Measurements from ENCODE around the gene TAF6.

TAF6 gene

DNA sequence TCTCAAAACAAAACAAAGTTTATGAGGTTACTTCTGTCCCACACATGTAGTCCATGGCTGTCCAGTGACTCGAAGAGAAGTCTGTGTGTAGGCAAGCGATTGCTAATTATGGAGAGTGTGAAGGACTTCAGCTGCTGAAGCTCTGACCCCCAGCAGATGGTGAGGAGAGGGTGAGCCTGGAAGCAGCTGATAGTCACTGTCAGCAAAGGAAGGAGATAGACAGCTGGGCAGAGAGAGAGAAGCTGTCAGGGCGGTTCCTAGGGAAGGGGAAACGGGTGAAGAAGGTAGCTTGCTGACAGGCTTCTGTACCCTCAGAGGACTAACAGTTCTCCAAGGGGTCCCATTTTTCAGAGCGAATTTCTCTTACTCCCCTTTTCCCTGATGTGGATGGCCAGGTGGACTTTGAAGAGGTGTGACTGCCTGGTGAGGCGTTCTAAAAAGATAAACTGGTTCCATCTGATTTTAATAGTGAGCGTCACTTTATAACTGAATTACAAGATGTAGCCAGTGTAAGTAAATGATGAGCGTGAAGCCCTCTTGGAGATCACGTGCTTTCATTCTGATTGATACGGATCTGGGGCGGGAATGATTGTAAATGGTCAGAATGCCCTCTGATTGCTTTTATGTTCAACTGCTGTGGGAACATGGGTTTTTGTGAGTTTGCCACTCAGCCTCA lies 57.5 kb downstream of the TAF6 start:
- no peak for DNase-seq (ENCODE audit: insufficient read length, low spot score)
- FAIRE-seq = no peak

DNA sequence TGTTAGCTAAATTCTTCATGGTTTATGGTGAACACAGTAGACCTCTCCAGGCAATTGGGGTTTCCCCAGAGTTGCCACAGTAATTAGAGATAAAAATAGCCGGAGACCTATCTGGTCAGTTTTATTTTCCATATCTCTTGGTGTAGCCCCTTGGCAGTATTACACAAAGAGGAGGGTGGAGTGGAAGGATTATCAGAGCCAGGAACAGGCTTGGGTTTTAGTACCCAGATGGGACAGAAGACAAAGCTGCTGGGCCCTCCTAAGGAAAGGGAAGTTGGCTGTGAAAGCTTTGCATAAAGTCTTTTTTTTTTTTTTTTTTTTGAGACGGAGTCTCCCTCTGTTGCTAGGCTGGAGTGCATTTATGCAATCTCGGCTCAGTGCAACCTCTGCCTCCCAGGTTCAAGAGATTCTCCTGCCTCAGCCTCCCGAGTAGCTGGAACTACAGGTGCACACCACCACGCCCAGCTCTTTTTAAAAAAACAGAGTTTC lies 59.9 kb downstream of the TAF6 start:
- DNase-seq (ENCODE audit: insufficient read length, low spot score) (no peak), FAIRE-seq (no peak)
- TF ChIP-seq, protein P1, sequence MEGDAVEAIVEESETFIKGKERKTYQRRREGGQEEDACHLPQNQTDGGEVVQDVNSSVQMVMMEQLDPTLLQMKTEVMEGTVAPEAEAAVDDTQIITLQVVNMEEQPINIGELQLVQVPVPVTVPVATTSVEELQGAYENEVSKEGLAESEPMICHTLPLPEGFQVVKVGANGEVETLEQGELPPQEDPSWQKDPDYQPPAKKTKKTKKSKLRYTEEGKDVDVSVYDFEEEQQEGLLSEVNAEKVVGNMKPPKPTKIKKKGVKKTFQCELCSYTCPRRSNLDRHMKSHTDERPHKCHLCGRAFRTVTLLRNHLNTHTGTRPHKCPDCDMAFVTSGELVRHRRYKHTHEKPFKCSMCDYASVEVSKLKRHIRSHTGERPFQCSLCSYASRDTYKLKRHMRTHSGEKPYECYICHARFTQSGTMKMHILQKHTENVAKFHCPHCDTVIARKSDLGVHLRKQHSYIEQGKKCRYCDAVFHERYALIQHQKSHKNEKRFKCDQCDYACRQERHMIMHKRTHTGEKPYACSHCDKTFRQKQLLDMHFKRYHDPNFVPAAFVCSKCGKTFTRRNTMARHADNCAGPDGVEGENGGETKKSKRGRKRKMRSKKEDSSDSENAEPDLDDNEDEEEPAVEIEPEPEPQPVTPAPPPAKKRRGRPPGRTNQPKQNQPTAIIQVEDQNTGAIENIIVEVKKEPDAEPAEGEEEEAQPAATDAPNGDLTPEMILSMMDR (IDR thresholded peaks at IDR 0.05; ENCODE audit: insufficient read depth, missing control alignments) = no peak

More for the DNA sequence above, 57.5 kb downstream of the TAF6 start:
- TF ChIP-seq, protein P1 (IDR thresholded peaks at IDR 0.05; ENCODE audit: insufficient read depth, missing control alignments) = no peak

All from D721Med (cell line).